Measurements from ENCODE around the gene UBQLNL. TPM values are rescaled to one million over a fixed set of nuclear protein-coding genes. Genes with fewer than 3 reads are reported as not detected.

The UBQLNL gene
- total RNA-seq, 1 experiment from 2014 or later = 0.24 TPM

GRCh38 chr11:5557751-5558150 lies 41.3 kb upstream of the UBQLNL start:
- H3K9me3 Mint-ChIP-seq = no peaks in the 10 kb centered on the region
- H3K27ac Mint-ChIP-seq = no peak overlapping the region
- H3K36me3 Mint-ChIP-seq = no peaks in the 10 kb centered on the region
- ChIA-PET POLR2A (no interaction called here), CTCF (no interaction called here)
- no peak for TF ChIP-seq ZNF317 (CRISPR knock-in tag; IDR thresholded peaks at IDR 0.05; ENCODE audit: borderline replicate concordance, low read depth)
- TF ChIP-seq, protein P1, sequence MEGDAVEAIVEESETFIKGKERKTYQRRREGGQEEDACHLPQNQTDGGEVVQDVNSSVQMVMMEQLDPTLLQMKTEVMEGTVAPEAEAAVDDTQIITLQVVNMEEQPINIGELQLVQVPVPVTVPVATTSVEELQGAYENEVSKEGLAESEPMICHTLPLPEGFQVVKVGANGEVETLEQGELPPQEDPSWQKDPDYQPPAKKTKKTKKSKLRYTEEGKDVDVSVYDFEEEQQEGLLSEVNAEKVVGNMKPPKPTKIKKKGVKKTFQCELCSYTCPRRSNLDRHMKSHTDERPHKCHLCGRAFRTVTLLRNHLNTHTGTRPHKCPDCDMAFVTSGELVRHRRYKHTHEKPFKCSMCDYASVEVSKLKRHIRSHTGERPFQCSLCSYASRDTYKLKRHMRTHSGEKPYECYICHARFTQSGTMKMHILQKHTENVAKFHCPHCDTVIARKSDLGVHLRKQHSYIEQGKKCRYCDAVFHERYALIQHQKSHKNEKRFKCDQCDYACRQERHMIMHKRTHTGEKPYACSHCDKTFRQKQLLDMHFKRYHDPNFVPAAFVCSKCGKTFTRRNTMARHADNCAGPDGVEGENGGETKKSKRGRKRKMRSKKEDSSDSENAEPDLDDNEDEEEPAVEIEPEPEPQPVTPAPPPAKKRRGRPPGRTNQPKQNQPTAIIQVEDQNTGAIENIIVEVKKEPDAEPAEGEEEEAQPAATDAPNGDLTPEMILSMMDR (IDR thresholded peaks at IDR 0.05) = no peak
- TF ChIP-seq, protein P2, sequence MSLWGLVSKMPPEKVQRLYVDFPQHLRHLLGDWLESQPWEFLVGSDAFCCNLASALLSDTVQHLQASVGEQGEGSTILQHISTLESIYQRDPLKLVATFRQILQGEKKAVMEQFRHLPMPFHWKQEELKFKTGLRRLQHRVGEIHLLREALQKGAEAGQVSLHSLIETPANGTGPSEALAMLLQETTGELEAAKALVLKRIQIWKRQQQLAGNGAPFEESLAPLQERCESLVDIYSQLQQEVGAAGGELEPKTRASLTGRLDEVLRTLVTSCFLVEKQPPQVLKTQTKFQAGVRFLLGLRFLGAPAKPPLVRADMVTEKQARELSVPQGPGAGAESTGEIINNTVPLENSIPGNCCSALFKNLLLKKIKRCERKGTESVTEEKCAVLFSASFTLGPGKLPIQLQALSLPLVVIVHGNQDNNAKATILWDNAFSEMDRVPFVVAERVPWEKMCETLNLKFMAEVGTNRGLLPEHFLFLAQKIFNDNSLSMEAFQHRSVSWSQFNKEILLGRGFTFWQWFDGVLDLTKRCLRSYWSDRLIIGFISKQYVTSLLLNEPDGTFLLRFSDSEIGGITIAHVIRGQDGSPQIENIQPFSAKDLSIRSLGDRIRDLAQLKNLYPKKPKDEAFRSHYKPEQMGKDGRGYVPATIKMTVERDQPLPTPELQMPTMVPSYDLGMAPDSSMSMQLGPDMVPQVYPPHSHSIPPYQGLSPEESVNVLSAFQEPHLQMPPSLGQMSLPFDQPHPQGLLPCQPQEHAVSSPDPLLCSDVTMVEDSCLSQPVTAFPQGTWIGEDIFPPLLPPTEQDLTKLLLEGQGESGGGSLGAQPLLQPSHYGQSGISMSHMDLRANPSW (CRISPR knock-in tag; conservative IDR thresholded peaks at IDR 0.05; ENCODE audit: low read depth) = no peak
- no peak for TF ChIP-seq EMX1 (CRISPR knock-in tag; IDR thresholded peaks at IDR 0.05)
- TF ChIP-seq TCF7 (CRISPR knock-in tag; IDR thresholded peaks at IDR 0.05; ENCODE audit: low read depth) = no peak
- no peak for TF ChIP-seq ZNF138 (CRISPR knock-in tag; conservative IDR thresholded peaks at IDR 0.05)
- no peak for TF ChIP-seq PRRX2 (CRISPR knock-in tag; IDR thresholded peaks at IDR 0.05)
- TF ChIP-seq MXD4 (CRISPR knock-in tag; IDR thresholded peaks at IDR 0.05; ENCODE audit: borderline replicate concordance) = no peak
- H3K4me3 Mint-ChIP-seq = no peak overlapping the region
- ATAC-seq (no peak), DNase-seq (ENCODE audit: low spot score) (no peak)
- H3K27me3 Mint-ChIP-seq (ENCODE audit: low read depth) = no peaks in the 10 kb centered on the region
- peaks cover 16% of the 10 kb centered on the region for H3K4me1 Mint-ChIP-seq

GRCh38 chr11:5556596-5557188 lies 40.2 kb upstream of the UBQLNL start:
- Mint-ChIP-seq H3K36me3 (no peaks in the 10 kb centered on the region), H3K27me3 (ENCODE audit: low read depth) (no peaks in the 10 kb centered on the region), H3K9me3 (no peaks in the 10 kb centered on the region), H3K4me3 (no peak overlapping the region), H3K4me1 (peaks cover 16% of the 10 kb centered on the region), H3K27ac (no peak overlapping the region)
- CTCF ChIA-PET = no interaction called here
- POLR2A ChIA-PET = no interaction called here
- ATAC-seq (peak; percentile 84), DNase-seq (ENCODE audit: low spot score) (no peak)
- TF ChIP-seq TEAD1 (CRISPR knock-in tag; IDR thresholded peaks at IDR 0.05) (0 out of 2 replicates have a peak, but pooled peaks have one; percentile 20), KAT7 (CRISPR knock-in tag; IDR thresholded peaks at IDR 0.05; ENCODE audit: borderline replicate concordance) (no peak)

- Mint-ChIP-seq H3K27ac (no peak overlapping the region), H3K9me3 (no peaks in the 10 kb centered on the region), H3K27me3 (ENCODE audit: low read depth) (no peaks in the 10 kb centered on the region), H3K36me3 (no peaks in the 10 kb centered on the region), H3K4me3 (no peak overlapping the region), H3K4me1 (peaks cover 16% of the 10 kb centered on the region)
- TF ChIP-seq ZBTB21 (CRISPR knock-in tag; IDR thresholded peaks at IDR 0.05; ENCODE audit: borderline replicate concordance) (no peak), ERG (CRISPR knock-in tag; IDR thresholded peaks at IDR 0.05) (no peak), PREB (CRISPR knock-in tag; IDR thresholded peaks at IDR 0.05; ENCODE audit: borderline replicate concordance) (no peak), EMX1 (CRISPR knock-in tag; IDR thresholded peaks at IDR 0.05) (no peak), ZNF121 (CRISPR knock-in tag; IDR thresholded peaks at IDR 0.05) (no peak)
- TF ChIP-seq, protein P3, sequence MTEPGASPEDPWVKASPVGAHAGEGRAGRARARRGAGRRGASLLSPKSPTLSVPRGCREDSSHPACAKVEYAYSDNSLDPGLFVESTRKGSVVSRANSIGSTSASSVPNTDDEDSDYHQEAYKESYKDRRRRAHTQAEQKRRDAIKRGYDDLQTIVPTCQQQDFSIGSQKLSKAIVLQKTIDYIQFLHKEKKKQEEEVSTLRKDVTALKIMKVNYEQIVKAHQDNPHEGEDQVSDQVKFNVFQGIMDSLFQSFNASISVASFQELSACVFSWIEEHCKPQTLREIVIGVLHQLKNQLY (CRISPR knock-in tag; IDR thresholded peaks at IDR 0.05) = no peak
- TF ChIP-seq, protein P4, sequence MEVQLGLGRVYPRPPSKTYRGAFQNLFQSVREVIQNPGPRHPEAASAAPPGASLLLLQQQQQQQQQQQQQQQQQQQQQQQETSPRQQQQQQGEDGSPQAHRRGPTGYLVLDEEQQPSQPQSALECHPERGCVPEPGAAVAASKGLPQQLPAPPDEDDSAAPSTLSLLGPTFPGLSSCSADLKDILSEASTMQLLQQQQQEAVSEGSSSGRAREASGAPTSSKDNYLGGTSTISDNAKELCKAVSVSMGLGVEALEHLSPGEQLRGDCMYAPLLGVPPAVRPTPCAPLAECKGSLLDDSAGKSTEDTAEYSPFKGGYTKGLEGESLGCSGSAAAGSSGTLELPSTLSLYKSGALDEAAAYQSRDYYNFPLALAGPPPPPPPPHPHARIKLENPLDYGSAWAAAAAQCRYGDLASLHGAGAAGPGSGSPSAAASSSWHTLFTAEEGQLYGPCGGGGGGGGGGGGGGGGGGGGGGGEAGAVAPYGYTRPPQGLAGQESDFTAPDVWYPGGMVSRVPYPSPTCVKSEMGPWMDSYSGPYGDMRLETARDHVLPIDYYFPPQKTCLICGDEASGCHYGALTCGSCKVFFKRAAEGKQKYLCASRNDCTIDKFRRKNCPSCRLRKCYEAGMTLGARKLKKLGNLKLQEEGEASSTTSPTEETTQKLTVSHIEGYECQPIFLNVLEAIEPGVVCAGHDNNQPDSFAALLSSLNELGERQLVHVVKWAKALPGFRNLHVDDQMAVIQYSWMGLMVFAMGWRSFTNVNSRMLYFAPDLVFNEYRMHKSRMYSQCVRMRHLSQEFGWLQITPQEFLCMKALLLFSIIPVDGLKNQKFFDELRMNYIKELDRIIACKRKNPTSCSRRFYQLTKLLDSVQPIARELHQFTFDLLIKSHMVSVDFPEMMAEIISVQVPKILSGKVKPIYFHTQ (CRISPR knock-in tag; IDR thresholded peaks at IDR 0.05) = no peak
- TF ChIP-seq, protein P5, sequence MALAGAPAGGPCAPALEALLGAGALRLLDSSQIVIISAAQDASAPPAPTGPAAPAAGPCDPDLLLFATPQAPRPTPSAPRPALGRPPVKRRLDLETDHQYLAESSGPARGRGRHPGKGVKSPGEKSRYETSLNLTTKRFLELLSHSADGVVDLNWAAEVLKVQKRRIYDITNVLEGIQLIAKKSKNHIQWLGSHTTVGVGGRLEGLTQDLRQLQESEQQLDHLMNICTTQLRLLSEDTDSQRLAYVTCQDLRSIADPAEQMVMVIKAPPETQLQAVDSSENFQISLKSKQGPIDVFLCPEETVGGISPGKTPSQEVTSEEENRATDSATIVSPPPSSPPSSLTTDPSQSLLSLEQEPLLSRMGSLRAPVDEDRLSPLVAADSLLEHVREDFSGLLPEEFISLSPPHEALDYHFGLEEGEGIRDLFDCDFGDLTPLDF (CRISPR knock-in tag; IDR thresholded peaks at IDR 0.05) = no peak
- ChIA-PET CTCF (no interaction called here), POLR2A (no interaction called here)
- DNase-seq (ENCODE audit: low spot score) = no peak
- no peak for ATAC-seq
These were observed 36.8 kb upstream of the UBQLNL start for GRCh38 chr11:5553343-5553742.

All from WTC11 (cell line).